ENCODE data around the gene CCDC170. TPM values are rescaled to one million over a fixed set of nuclear protein-coding genes. Genes with fewer than 3 reads are reported as not detected.
"Not testable (repeated sequence)": the region's sequence is repeated elsewhere in the genome, so short reads cannot be mapped to it uniquely, and the experiment has no call there.

CCDC170 gene
- total RNA-seq, 1 donor from 2014 or later = 0.07 TPM

DNA sequence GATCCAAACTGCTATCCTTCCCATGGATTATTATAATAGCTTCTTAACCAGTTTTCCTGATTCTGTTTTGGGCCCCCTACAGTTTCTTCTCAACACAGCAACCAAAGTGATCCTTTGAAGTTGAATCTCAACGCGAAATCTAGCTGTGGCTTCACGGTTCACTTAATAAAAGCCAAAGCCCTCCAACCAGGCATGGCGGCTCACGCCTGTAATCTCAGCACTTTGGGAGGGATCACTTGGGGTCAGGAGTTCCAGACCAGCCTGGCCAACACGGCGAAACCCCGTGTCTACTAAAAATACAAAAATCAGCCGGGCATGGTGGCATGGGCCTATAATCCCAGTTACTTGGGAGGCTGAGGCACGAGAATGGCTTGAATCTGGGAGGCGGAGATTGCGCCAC, 45.2 kb upstream of the CCDC170 start:
- Histone ChIP-seq H3K79me2 (ENCODE audit: low read depth) (peaks cover 92% of the 10 kb centered on the region), H4K20me1 (ENCODE audit: low read depth) (peaks cover 9% of the 10 kb centered on the region)

DNA sequence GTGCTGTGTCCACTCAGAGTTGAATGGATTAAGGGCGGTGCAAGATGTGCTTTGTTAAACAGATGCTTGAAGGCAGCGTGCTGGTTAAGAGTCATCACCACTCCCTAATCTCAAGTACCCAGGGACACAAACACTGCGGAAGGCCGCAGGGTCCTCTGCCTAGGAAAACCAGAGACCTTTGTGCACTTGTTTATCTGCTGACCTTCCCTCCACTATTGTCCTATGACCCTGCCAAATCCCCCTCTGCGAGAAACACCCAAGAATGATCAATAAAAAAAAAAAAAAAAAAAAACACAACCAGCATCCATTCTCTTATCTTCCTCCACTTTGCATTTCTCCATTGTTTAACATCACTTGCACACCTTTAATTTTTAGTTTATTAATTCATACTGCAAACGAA, 42.9 kb upstream of the CCDC170 start:
- H3K4me3 ChIP-seq = peak overlapping the region; percentile 86
- peak overlapping the region; percentile 67 for H3K9ac ChIP-seq
- not testable (repeated sequence) for H3K27me3 Mint-ChIP-seq (ENCODE audit: insufficient read depth, low read depth); H3K9me3 ChIP-seq (ENCODE audit: low read depth); DNase-seq (ENCODE audit: low spot score); H3K27ac ChIP-seq; H3K9me3 Mint-ChIP-seq; H3K27ac Mint-ChIP-seq; H3K27me3 ChIP-seq; H3K36me3 ChIP-seq
- H4K20me1 ChIP-seq (ENCODE audit: low read depth) = peaks cover 20% of the 10 kb centered on the region
- H3K4me1 ChIP-seq = peaks cover 31% of the 10 kb centered on the region
- H3K36me3 Mint-ChIP-seq = peaks cover 12% of the 10 kb centered on the region
- H2AFZ ChIP-seq (replicated peaks) = peak overlapping the region; percentile 64
- peaks cover 38% of the 10 kb centered on the region for H3K4me1 Mint-ChIP-seq
- H3F3A ChIP-seq (ENCODE audit: low read depth) = peaks cover 34% of the 10 kb centered on the region
- H3K4me2 ChIP-seq = peak overlapping the region; percentile 93
- peaks cover 86% of the 10 kb centered on the region for H3K79me2 ChIP-seq (ENCODE audit: low read depth)
- H3K4me3 Mint-ChIP-seq = peak overlapping the region; percentile 96

More for the DNA sequence above, 45.2 kb upstream of the CCDC170 start:
- H3K4me1 Mint-ChIP-seq = peaks cover 24% of the 10 kb centered on the region
- peaks cover 13% of the 10 kb centered on the region for H3K36me3 Mint-ChIP-seq
- H3K27ac ChIP-seq = no peak overlapping the region
- no peak overlapping the region for H3K9ac ChIP-seq
- H3K27me3 ChIP-seq = no peaks in the 10 kb centered on the region
- H3K9me3 Mint-ChIP-seq = peaks cover 9% of the 10 kb centered on the region
- H3K4me3 Mint-ChIP-seq = peak overlapping the region; percentile 42
- TF ChIP-seq, protein P1, sequence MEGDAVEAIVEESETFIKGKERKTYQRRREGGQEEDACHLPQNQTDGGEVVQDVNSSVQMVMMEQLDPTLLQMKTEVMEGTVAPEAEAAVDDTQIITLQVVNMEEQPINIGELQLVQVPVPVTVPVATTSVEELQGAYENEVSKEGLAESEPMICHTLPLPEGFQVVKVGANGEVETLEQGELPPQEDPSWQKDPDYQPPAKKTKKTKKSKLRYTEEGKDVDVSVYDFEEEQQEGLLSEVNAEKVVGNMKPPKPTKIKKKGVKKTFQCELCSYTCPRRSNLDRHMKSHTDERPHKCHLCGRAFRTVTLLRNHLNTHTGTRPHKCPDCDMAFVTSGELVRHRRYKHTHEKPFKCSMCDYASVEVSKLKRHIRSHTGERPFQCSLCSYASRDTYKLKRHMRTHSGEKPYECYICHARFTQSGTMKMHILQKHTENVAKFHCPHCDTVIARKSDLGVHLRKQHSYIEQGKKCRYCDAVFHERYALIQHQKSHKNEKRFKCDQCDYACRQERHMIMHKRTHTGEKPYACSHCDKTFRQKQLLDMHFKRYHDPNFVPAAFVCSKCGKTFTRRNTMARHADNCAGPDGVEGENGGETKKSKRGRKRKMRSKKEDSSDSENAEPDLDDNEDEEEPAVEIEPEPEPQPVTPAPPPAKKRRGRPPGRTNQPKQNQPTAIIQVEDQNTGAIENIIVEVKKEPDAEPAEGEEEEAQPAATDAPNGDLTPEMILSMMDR (IDR thresholded peaks at IDR 0.05) = no peak
- no peak for TF ChIP-seq EZH2phosphoT487 (IDR thresholded peaks at IDR 0.05)
- TF ChIP-seq EZH2 (IDR thresholded peaks at IDR 0.05) = no peak
- no peak overlapping the region for H3K27ac Mint-ChIP-seq
- peak; percentile 9 for DNase-seq (ENCODE audit: low spot score)
- H2AFZ ChIP-seq (replicated peaks) = no peak overlapping the region
- peaks cover 2% of the 10 kb centered on the region for H3K36me3 ChIP-seq
- H3K27me3 Mint-ChIP-seq (ENCODE audit: insufficient read depth, low read depth) = peaks cover 8% of the 10 kb centered on the region
- peaks cover 13% of the 10 kb centered on the region for H3K4me1 ChIP-seq
- peaks cover 29% of the 10 kb centered on the region for H3F3A ChIP-seq (ENCODE audit: low read depth)
- no peaks in the 10 kb centered on the region for H3K9me3 ChIP-seq (ENCODE audit: low read depth)
- no peak overlapping the region for H3K4me2 ChIP-seq
- H3K4me3 ChIP-seq = no peak overlapping the region

DNA sequence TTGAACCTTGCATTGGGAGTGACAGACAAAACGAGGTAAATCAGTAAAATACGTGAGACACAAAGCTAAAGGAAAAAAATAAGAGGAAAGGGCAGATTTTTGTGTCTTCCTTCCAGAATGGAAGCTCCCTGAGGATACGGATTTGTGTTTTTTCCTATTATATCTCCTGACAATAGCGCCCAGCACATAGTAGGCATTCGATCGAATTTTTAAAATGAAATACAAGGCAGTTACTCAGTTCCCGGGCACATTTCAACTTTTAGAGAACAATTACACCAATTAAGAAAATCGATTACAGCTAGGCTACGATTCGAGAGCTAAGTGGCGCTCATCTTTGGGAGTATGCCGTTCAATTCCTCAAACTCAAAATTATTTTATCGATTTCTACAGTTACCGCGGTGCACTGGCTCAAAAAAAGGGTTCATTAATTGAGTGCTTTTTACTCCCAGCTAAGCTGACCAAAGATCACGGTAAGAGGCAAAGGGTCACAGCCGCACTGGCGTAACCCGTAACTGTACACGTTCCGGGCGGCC, 42.3 kb upstream of the CCDC170 start:
- Histone ChIP-seq H3F3A (ENCODE audit: low read depth) (peaks cover 40% of the 10 kb centered on the region), H3K4me3 (peak overlapping the region; percentile 86), H3K79me2 (ENCODE audit: low read depth) (peaks cover 86% of the 10 kb centered on the region), H3K9ac (peak overlapping the region; percentile 67), H3K36me3 (no peaks in the 10 kb centered on the region), H3K4me1 (peaks cover 36% of the 10 kb centered on the region), H3K27ac (peak overlapping the region; percentile 75), H2AFZ (replicated peaks) (peak overlapping the region; percentile 64), H3K27me3 (no peaks in the 10 kb centered on the region), H4K20me1 (ENCODE audit: low read depth) (peaks cover 25% of the 10 kb centered on the region), H3K4me2 (peak overlapping the region; percentile 93), H3K9me3 (ENCODE audit: low read depth) (no peaks in the 10 kb centered on the region)
- H3K4me1 Mint-ChIP-seq = peaks cover 43% of the 10 kb centered on the region
- H3K27ac Mint-ChIP-seq = peak overlapping the region; percentile 86
- peaks cover 9% of the 10 kb centered on the region for H3K9me3 Mint-ChIP-seq
- H3K36me3 Mint-ChIP-seq = peaks cover 12% of the 10 kb centered on the region
- peaks cover 8% of the 10 kb centered on the region for H3K27me3 Mint-ChIP-seq (ENCODE audit: insufficient read depth, low read depth)
- TF ChIP-seq EZH2 (IDR thresholded peaks at IDR 0.05) (no peak), EZH2phosphoT487 (IDR thresholded peaks at IDR 0.05) (no peak)
- TF ChIP-seq, protein P1 (IDR thresholded peaks at IDR 0.05) = no peak
- H3K4me3 Mint-ChIP-seq = peak overlapping the region; percentile 96
- DNase-seq (ENCODE audit: low spot score) = no peak

DNA sequence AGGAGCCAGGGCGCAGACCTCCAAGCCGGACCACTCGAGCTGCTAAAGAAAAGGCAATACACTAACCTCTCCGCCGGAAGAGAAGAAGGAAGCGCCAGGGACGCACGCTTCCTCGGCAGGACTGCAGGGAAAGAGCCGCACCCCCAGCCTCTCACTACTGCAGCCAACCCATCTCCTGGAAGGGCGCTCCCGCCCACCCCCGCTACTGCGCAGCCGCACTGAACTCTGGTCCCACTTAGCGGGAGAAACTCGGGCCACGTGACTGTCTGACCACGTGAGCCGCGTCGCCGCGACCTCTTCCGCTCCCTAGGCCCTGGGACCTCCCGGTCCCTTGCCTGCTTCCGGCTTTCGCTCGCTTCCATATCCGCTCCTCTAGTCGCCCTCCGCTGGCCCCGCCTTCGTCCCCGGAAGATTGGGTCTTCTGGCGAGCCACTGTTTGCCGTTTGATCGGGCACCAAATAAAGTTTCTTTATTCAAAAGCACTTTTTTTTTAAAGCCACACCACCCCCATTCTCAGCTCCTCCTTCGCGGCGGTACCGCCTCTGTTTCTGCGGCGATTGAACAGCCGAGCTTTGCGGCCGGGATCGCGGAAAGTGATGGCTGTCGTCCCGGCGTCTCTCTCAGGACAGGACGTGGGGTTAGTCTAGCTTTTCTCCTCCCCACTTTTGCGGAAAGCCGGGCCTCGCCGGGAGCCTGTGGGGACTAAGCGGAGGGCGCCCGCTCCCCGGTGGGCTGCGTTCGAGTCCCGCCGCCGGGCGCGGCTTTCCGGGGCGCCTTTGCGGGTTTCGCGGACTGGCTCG, 41.7 kb upstream of the CCDC170 start, which contains the start of gene RMND1:
TSS of gene RMND1 (minus strand) at position 177 of the 800 bp plus-strand sequence. CDS start 6,315 bp downstream, outside the sequence.
- DNase-seq (ENCODE audit: low spot score) = peak; percentile 100
- peaks cover 14% of the 10 kb centered on the region for H3K36me3 Mint-ChIP-seq
- Histone ChIP-seq H3K9ac (peak within 1 kb of the TSS; percentile 83), H3K79me2 (ENCODE audit: low read depth) (peaks cover 86% of the 10 kb centered on the region), H3K4me2 (peak within 1 kb of the TSS; percentile 93), H3K4me1 (peaks cover 38% of the 10 kb centered on the region), H3K27me3 (no peaks in the 10 kb centered on the region), H3K4me3 (peak within 1 kb of the TSS; percentile 86), H3F3A (ENCODE audit: low read depth) (peaks cover 44% of the 10 kb centered on the region), H3K27ac (peak within 1 kb of the TSS; percentile 93), H3K36me3 (no peaks in the 10 kb centered on the region), H2AFZ (replicated peaks) (peak within 1 kb of the TSS; percentile 64), H3K9me3 (ENCODE audit: low read depth) (no peaks in the 10 kb centered on the region), H4K20me1 (ENCODE audit: low read depth) (peaks cover 29% of the 10 kb centered on the region)
- H3K27ac Mint-ChIP-seq = peak within 1 kb of the TSS; percentile 86
- peaks cover 8% of the 10 kb centered on the region for H3K27me3 Mint-ChIP-seq (ENCODE audit: insufficient read depth, low read depth)
- H3K4me3 Mint-ChIP-seq = peak within 1 kb of the TSS; percentile 96
- H3K4me1 Mint-ChIP-seq = peaks cover 46% of the 10 kb centered on the region
- peak; percentile 38 for TF ChIP-seq EZH2phosphoT487 (IDR thresholded peaks at IDR 0.05)
- TF ChIP-seq, protein P1 (IDR thresholded peaks at IDR 0.05) = no peak
- H3K9me3 Mint-ChIP-seq = peaks cover 9% of the 10 kb centered on the region

Data from neural progenitor cell (in vitro differentiated cells).